Ecto neural progenitor cell (in vitro differentiated cells): ENCODE data around the gene SLC7A4.
"Not testable (repeated sequence)": the region's sequence is repeated elsewhere in the genome, so short reads cannot be mapped to it uniquely, and the experiment has no call there.

Experiments
- DNase-seq: peaks from one replicate; pipeline ENCODE4 v3.0.0-alpha.2; 2018; ENCODE audit warnings: low spot score

The SLC7A4 gene

GRCh38 chr22:21020802-21021429 is 11.4 kb downstream of the SLC7A4 start:
- DNase-seq: no peak

- DNase-seq: no peak
Measured at GRCh38 chr22:21018314-21018713, 14.0 kb downstream of the SLC7A4 start.

GRCh38 chr22:21016644-21017420 is 15.5 kb downstream of the SLC7A4 start:
- no peak for DNase-seq

GRCh38 chr22:21015466-21016006 is 16.8 kb downstream of the SLC7A4 start:
- DNase-seq: no peak

GRCh38 chr22:21014726-21015465 is 17.5 kb downstream of the SLC7A4 start, which contains the start of gene P2RX6:
Gene P2RX6 (plus strand): TSS chr22:21015165. CDS start chr22:21015175, 10 bp downstream.
- DNase-seq: peak; percentile 86

GRCh38 chr22:21014202-21014725 is 18.1 kb downstream of the SLC7A4 start:
- DNase-seq: peak; percentile 98

GRCh38 chr22:21013657-21014201 is 18.6 kb downstream of the SLC7A4 start:
- DNase-seq: no peak

GRCh38 chr22:21012446-21013407 is 19.6 kb downstream of the SLC7A4 start:
- no peak for DNase-seq

- DNase-seq: no peak
Measured at GRCh38 chr22:21010426-21011113, 21.8 kb downstream of the SLC7A4 start.

GRCh38 chr22:21009638-21010425 is 22.5 kb downstream of the SLC7A4 start:
- DNase-seq: peak; percentile 68

- DNase-seq: not testable (repeated sequence)
Measured at GRCh38 chr22:21009208-21009607, 23.2 kb downstream of the SLC7A4 start.

- DNase-seq: no peak
Measured at GRCh38 chr22:21003782-21004181, 28.6 kb downstream of the SLC7A4 start.

- DNase-seq: peak; percentile 96
Measured at GRCh38 chr22:21001601-21002325, 30.6 kb downstream of the SLC7A4 start, which contains the start of gene THAP7. Gene THAP7 (minus strand): TSS chr22:21002118. CDS start chr22:21001911, 207 bp downstream.

GRCh38 chr22:21000987-21001600 is 31.3 kb downstream of the SLC7A4 start:
- no peak for DNase-seq

- DNase-seq: no peak
Measured at GRCh38 chr22:21000207-21000986, 32.0 kb downstream of the SLC7A4 start.

GRCh38 chr22:20999350-21000206 is 32.8 kb downstream of the SLC7A4 start:
- DNase-seq: no peak
